Mesenchymal stem cell (in vitro differentiated cells and primary cell): Measurements from ENCODE around the gene BICDL1.

Source experiments
- DNase-seq: peaks from one replicate; pipeline ENCODE4 v3.0.0-alpha.2; 2013
- H2AFZ ChIP-seq: one replicate; pipeline ENCODE4 v1.6.1; 2013; ENCODE audit warnings: low read depth, mild to moderate bottlenecking, control low read depth, inconsistent platforms, low read length, moderate library complexity
- H2AK5ac ChIP-seq: 2 replicates; pipeline ENCODE4 v1.6.1; 2013; ENCODE audit warnings: low read length, moderate library complexity, mild to moderate bottlenecking, inconsistent platforms; ENCODE audit not compliant: severe bottlenecking
- H2BK120ac ChIP-seq: one replicate; pipeline ENCODE4 v1.6.1; 2013; ENCODE audit warnings: low read depth, mild to moderate bottlenecking, inconsistent platforms, low read length, moderate library complexity
- H2BK12ac ChIP-seq, 2 experiments: one replicate each; pipeline ENCODE4 v1.6.1; 2013; ENCODE audit warnings: inconsistent platforms in 2 of 2, low read length in 2 of 2, mild to moderate bottlenecking in 2 of 2, moderate library complexity in 2 of 2, control low read depth in 1 of 2
- H2BK15ac ChIP-seq: one replicate; pipeline ENCODE4 v1.6.1; 2013; ENCODE audit warnings: mild to moderate bottlenecking, low read depth, inconsistent platforms; ENCODE audit not compliant: poor library complexity, severe bottlenecking
- H2BK5ac ChIP-seq: 2 replicates; pipeline ENCODE4 v1.6.1; 2013; ENCODE audit warnings: low read depth, mild to moderate bottlenecking, low read length, control low read depth, inconsistent platforms; ENCODE audit not compliant: poor library complexity, severe bottlenecking
- H3K14ac ChIP-seq, 2 experiments: one replicate each; pipeline ENCODE4 v1.6.1; 2013; ENCODE audit warnings: inconsistent platforms in 2 of 2, low read length in 2 of 2, control low read depth in 1 of 2, mild to moderate bottlenecking in 1 of 2, moderate library complexity in 1 of 2
- H3K18ac ChIP-seq, 2 experiments: one replicate each; pipeline ENCODE4 v1.6.1; 2013; ENCODE audit warnings: inconsistent platforms in 2 of 2, low read length in 2 of 2, control low read depth in 1 of 2, low read depth in 1 of 2, mild to moderate bottlenecking in 1 of 2
- H3K23ac ChIP-seq, 2 experiments: one replicate each; pipeline ENCODE4 v1.6.1; 2013; ENCODE audit warnings: inconsistent platforms in 2 of 2, low read length in 2 of 2, mild to moderate bottlenecking in 2 of 2, moderate library complexity in 2 of 2, control low read depth in 1 of 2
- H3K27ac ChIP-seq: 2 replicates; pipeline ENCODE4 v1.5.1; 2013; ENCODE audit warnings: mild to moderate bottlenecking, moderate library complexity, low read length, control low read depth, inconsistent platforms; ENCODE audit not compliant: poor library complexity, severe bottlenecking
- H3K27me3 ChIP-seq, 2 experiments: 2 replicates each; pipeline versions ENCODE4 v1.6.1 to v1.7.0; 2013; ENCODE audit warnings: low read length in 2 of 2, mild to moderate bottlenecking in 2 of 2, moderate library complexity in 2 of 2, control low read depth in 1 of 2, inconsistent platforms in 1 of 2; ENCODE audit not compliant: control insufficient read depth in 1 of 2, insufficient read depth in 1 of 2
- H3K36me3 ChIP-seq, 2 experiments: 2 replicates each; pipeline versions ENCODE4 v1.6.1 to v1.7.0; 2013; ENCODE audit warnings: low read length in 2 of 2, control low read depth in 1 of 2, inconsistent platforms in 1 of 2, low read depth in 1 of 2, mild to moderate bottlenecking in 1 of 2; ENCODE audit not compliant: insufficient read depth in 2 of 2, control insufficient read depth in 1 of 2
- H3K4ac ChIP-seq, 2 experiments: one replicate each; pipeline ENCODE4 v1.6.1; 2013; ENCODE audit warnings: inconsistent platforms in 2 of 2, low read length in 2 of 2, mild to moderate bottlenecking in 2 of 2, moderate library complexity in 2 of 2, control low read depth in 1 of 2, low read depth in 1 of 2
- H3K4me1 ChIP-seq: 2 replicates; pipeline ENCODE4 v1.6.1; 2013; ENCODE audit warnings: low read depth, low read length, control low read depth; ENCODE audit not compliant: control insufficient read depth, insufficient read depth
- H3K4me2 ChIP-seq: 2 replicates; pipeline ENCODE4 v1.6.1; 2013; ENCODE audit warnings: low read length, mild to moderate bottlenecking, inconsistent platforms; ENCODE audit not compliant: poor library complexity, severe bottlenecking
- H3K4me3 ChIP-seq, 2 experiments: 2 replicates each; pipeline versions ENCODE4 v1.5.1 to v1.7.0; 2013; ENCODE audit warnings: low read length in 2 of 2, mild to moderate bottlenecking in 2 of 2, control low read depth in 1 of 2, low read depth in 1 of 2; ENCODE audit not compliant: insufficient read depth in 1 of 2
- H3K79me1 ChIP-seq: replicated peaks from 2 replicates; pipeline ENCODE4 v1.6.1; 2013; ENCODE audit warnings: mild to moderate bottlenecking, control low read depth, low read length, inconsistent platforms; ENCODE audit not compliant: poor library complexity, severe bottlenecking
- H3K9ac ChIP-seq: 2 replicates; pipeline ENCODE4 v1.7.0; 2013; ENCODE audit warnings: mild to moderate bottlenecking, low read length, moderate library complexity
- H3K9me3 ChIP-seq: 2 replicates; pipeline ENCODE4 v1.7.0; 2013; ENCODE audit warnings: mild to moderate bottlenecking, low read length; ENCODE audit not compliant: control insufficient read depth
- H4K8ac ChIP-seq: one replicate; pipeline ENCODE4 v1.6.1; 2013; ENCODE audit warnings: inconsistent platforms, mild to moderate bottlenecking, low read length, moderate library complexity
- H4K91ac ChIP-seq: one replicate; pipeline ENCODE4 v1.6.1; 2013; ENCODE audit warnings: mild to moderate bottlenecking, low read length, inconsistent platforms
- WGBS: methylation state at CpG from one replicate; pipeline ENCODE4 v1.1.7; 2013; ENCODE audit warnings: mixed read lengths; 5-methylcytosine and 5-hydroxymethylcytosine counted together

The BICDL1 gene

GRCh38 chr12:120049426-120049825 is 60.4 kb downstream of the BICDL1 start:
- Histone ChIP-seq H2BK5ac (no peak overlapping the region), H3K27me3 (peaks cover 3 to 6% of the 10 kb centered on the region in 2 experiments), H3K4ac (no peak overlapping the region), H3K23ac (no peak overlapping the region), H3K4me3 (no peak overlapping the region), H3K36me3 (no peaks in the 10 kb centered on the region), H2BK120ac (no peak overlapping the region), H4K91ac (no peak overlapping the region), H3K18ac (no peak overlapping the region), H3K79me1 (no peaks in the 10 kb centered on the region), H3K14ac (no peak overlapping the region), H2AK5ac (no peak overlapping the region), H2AFZ (no peak overlapping the region), H3K4me1 (no peaks in the 10 kb centered on the region), H3K4me2 (no peak overlapping the region), H3K9ac (no peak overlapping the region), H2BK12ac (no peak overlapping the region), H4K8ac (no peak overlapping the region), H3K9me3 (peaks cover 4% of the 10 kb centered on the region), H2BK15ac (no peak overlapping the region), H3K27ac (no peak overlapping the region)
- WGBS: 67% methylated on average over 4 of the region's 6 CpGs
- no peak for DNase-seq

- Histone ChIP-seq H3K4me1 (no peaks in the 10 kb centered on the region), H2BK120ac (no peak overlapping the region), H2BK12ac (no peak overlapping the region), H2AK5ac (no peak overlapping the region), H4K8ac (no peak overlapping the region), H3K36me3 (no peaks in the 10 kb centered on the region), H3K14ac (no peak overlapping the region), H3K4me2 (no peak overlapping the region), H3K4me3 (no peak overlapping the region), H3K27me3 (peaks cover 3 to 6% of the 10 kb centered on the region in 2 experiments), H2AFZ (no peak overlapping the region), H3K23ac (no peak overlapping the region), H2BK15ac (no peak overlapping the region), H3K9me3 (peaks cover 4% of the 10 kb centered on the region), H3K4ac (no peak overlapping the region), H3K18ac (no peak overlapping the region), H3K27ac (no peak overlapping the region), H2BK5ac (no peak overlapping the region), H4K91ac (no peak overlapping the region), H3K79me1 (no peaks in the 10 kb centered on the region), H3K9ac (no peak overlapping the region)
- WGBS: 90% methylated on average over 2 of the region's 3 CpGs
- DNase-seq: no peak
Measured at GRCh38 chr12:120051535-120051934, 62.5 kb downstream of the BICDL1 start.

- no peak overlapping the region for H2BK15ac ChIP-seq
- H3K4me1 ChIP-seq: peaks cover 2% of the 10 kb centered on the region
- no peak overlapping the region for H3K27ac ChIP-seq
- no peak overlapping the region for H2AFZ ChIP-seq
- no peak overlapping the region for H4K91ac ChIP-seq
- no peak overlapping the region for H3K14ac ChIP-seq
- no peak overlapping the region for H2BK12ac ChIP-seq
- no peak overlapping the region for H4K8ac ChIP-seq
- peaks cover 0 to 3% of the 10 kb centered on the region in 2 experiments for H3K36me3 ChIP-seq
- no peak overlapping the region for H3K4me2 ChIP-seq
- H3K9me3 ChIP-seq: peaks cover 4% of the 10 kb centered on the region
- H3K18ac ChIP-seq: no peak overlapping the region
- H2AK5ac ChIP-seq: no peak overlapping the region
- 88% methylated on average over 3 of the region's 4 CpGs for WGBS
- no peak for DNase-seq
- no peak overlapping the region for H2BK5ac ChIP-seq
- no peak overlapping the region for H2BK120ac ChIP-seq
- H3K27me3 ChIP-seq: peaks cover 3 to 4% of the 10 kb centered on the region in 2 experiments
- no peaks in the 10 kb centered on the region for H3K79me1 ChIP-seq
- no peak overlapping the region for H3K4me3 ChIP-seq
- H3K23ac ChIP-seq: no peak overlapping the region
- H3K9ac ChIP-seq: no peak overlapping the region
- H3K4ac ChIP-seq: no peak overlapping the region
Measured at GRCh38 chr12:120054293-120054692, 65.3 kb downstream of the BICDL1 start.

DNA sequence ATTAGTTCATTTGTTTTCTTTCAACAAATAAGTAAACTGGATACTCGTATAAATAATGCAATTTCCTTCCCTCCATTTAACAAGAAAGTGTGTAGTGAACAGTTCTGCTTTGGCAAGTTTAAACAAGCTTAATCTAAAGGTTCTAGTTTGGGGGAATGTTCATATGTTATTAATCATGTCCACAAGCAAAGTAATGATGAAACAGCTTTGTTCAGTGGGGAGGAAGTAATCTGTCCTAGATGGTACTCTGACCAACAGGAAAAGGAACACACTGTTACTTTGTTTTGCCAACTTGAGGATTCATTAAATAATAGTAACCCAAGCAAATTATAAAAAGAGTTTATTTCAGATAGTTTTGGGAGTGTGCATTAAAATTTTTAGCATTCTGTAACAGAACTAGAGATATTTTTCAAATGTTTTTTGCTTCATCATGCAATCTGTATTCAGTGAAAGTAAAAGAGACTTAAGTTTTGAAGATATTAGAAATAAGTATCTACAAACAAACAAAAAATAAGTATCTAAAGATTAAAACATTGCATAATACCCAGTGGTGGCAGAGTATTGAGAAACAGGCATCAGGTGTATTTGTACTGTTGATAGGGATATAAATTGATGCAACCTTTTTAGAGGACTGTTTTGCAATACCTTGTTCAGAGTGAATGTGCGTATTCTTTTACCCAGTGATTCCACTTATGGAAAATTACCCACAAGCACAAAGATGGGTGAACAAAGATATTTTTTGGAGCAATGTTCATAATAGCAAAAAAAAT is 66.4 kb downstream of the BICDL1 start:
- Histone ChIP-seq H2BK5ac (no peak overlapping the region), H4K91ac (no peak overlapping the region), H3K4me3 (no peak overlapping the region), H3K36me3 (peaks cover 0 to 3% of the 10 kb centered on the region in 2 experiments), H3K4ac (no peak overlapping the region), H3K9me3 (peaks cover 4% of the 10 kb centered on the region), H3K4me2 (no peak overlapping the region), H3K14ac (no peak overlapping the region), H3K9ac (no peak overlapping the region), H2BK15ac (no peak overlapping the region), H4K8ac (no peak overlapping the region), H2AFZ (no peak overlapping the region), H3K27me3 (peaks cover 0 to 7% of the 10 kb centered on the region in 2 experiments), H3K23ac (no peak overlapping the region), H2BK120ac (no peak overlapping the region), H3K27ac (no peak overlapping the region), H2AK5ac (no peak overlapping the region), H3K18ac (no peak overlapping the region), H2BK12ac (no peak overlapping the region), H3K79me1 (no peaks in the 10 kb centered on the region), H3K4me1 (peaks cover 2% of the 10 kb centered on the region)
- DNase-seq: no peak
- WGBS: no CpG with 5 or more reads among the region's 2 CpGs
